HepG2 (cell line): ENCODE results near the gene HACD1. TPM values are rescaled to one million over a fixed set of nuclear protein-coding genes. Genes with fewer than 3 reads are reported as not detected.

Experiments used
- CAMTA2 ChIP-seq: sonication (generic); formaldehyde crosslinking; IDR thresholded peaks from 2 replicates; pipeline ENCODE4 v1.4.0; 2020; ENCODE audit warnings: mild to moderate bottlenecking, missing genetic modification reagents, borderline replicate concordance
- IKZF1 ChIP-seq: fragments of 450-650 bp; IDR thresholded peaks from 2 replicates; pipeline ENCODE4 v1.7.1; 2016
- KDM4B ChIP-seq: sonication (generic); formaldehyde crosslinking; IDR thresholded peaks from 2 replicates; pipeline ENCODE4 v1.4.0; 2020; ENCODE audit warnings: missing genetic modification reagents
- LCORL ChIP-seq, 2 experiments: fragments of 450-650 bp in 1 of 2; sonication (generic) in 1 of 2; formaldehyde crosslinking in 1 of 2; IDR thresholded peaks; 2 replicates each; pipeline versions ENCODE4 v1.5.0 to v1.6.1; 2017 to 2020; ENCODE audit warnings: antibody characterized with exemption in 1 of 2, missing genetic modification reagents in 1 of 2
- NCOA2 ChIP-seq: sonication (generic); formaldehyde crosslinking; IDR thresholded peaks from 2 replicates; pipeline ENCODE4 v1.8.0; 2022; ENCODE audit warnings: inconsistent platforms
- PHF8 ChIP-seq: sonication (generic); formaldehyde crosslinking; IDR thresholded peaks from 2 replicates; pipeline ENCODE4 v1.5.0; 2020; ENCODE audit warnings: missing genetic modification reagents
- ZFX ChIP-seq: sonication (generic); formaldehyde crosslinking; IDR thresholded peaks from 2 replicates; pipeline ENCODE4 v1.4.0; 2020; ENCODE audit warnings: mild to moderate bottlenecking, low read depth, missing genetic modification reagents, moderate library complexity
- ZNF556 ChIP-seq: sonication (generic); formaldehyde crosslinking; IDR thresholded peaks from 2 replicates; pipeline ENCODE4 v1.4.0; 2020; ENCODE audit warnings: mild to moderate bottlenecking, missing genetic modification reagents, borderline replicate concordance
- ZNF883 ChIP-seq: sonication (generic); formaldehyde crosslinking; IDR thresholded peaks from 2 replicates; pipeline ENCODE4 v1.5.1; 2020; ENCODE audit warnings: mild to moderate bottlenecking, missing genetic modification reagents; ENCODE audit errors: not compliant biosample characterization
- polyA plus RNA-seq, 8 experiments: library from polyadenylated mRNA; depleted of rRNA in 3 of 8; stranded (reverse) in 7 of 8; unstranded in 1 of 8; fragments of >200 nt; fragmentation: Illumina TruSeq in 4 of 8; extraction: Trizol in 4 of 8; gene quantifications; 2 replicates each; pipeline versions ENCODE4 v1.2.1 to v1.2.3, GENCODE V29; 2011 to 2016; ENCODE audit warnings: low read depth in 4 of 8, missing spikeins in 1 of 8, mixed read lengths in 1 of 8; ENCODE audit not compliant: insufficient read depth in 1 of 8
- total RNA-seq, 5 experiments: library from RNA; depleted of rRNA; stranded (reverse); fragments of >200 nt; fragmentation: Illumina TruSeq; extraction: Trizol; gene quantifications; 2 replicates each; pipeline ENCODE4 v1.2.3, GENCODE V29; 2016; ENCODE audit warnings: low read depth in 1 of 5
- TF ChIP-seq, protein P1 (sequence below): sonication (generic); formaldehyde crosslinking; IDR thresholded peaks from 2 replicates; pipeline ENCODE4 v1.4.0; 2020; ENCODE audit warnings: missing genetic modification reagents
- TF ChIP-seq, protein P2 (sequence below): sonication (generic); formaldehyde crosslinking; conservative IDR thresholded peaks from 2 replicates; pipeline ENCODE4 v1.4.0; 2020; ENCODE audit warnings: missing genetic modification reagents
- TF ChIP-seq, protein P3 (sequence below): sonication (generic); formaldehyde crosslinking; IDR thresholded peaks from 2 replicates; pipeline ENCODE4 v1.4.0; 2020; ENCODE audit warnings: missing genetic modification reagents
- TF ChIP-seq, protein P4 (sequence below): sonication (generic); formaldehyde crosslinking; IDR thresholded peaks from 2 replicates; pipeline ENCODE4 v1.4.0; 2020; ENCODE audit warnings: mild to moderate bottlenecking, missing genetic modification reagents
- TF ChIP-seq, protein P5 (sequence below), 2 experiments: sonication (generic) in 1 of 2; formaldehyde crosslinking in 1 of 2; IDR thresholded peaks; 2 replicates each; pipeline versions ENCODE4 v1.5.1 to v1.6.1; 2011 to 2020; ENCODE audit warnings: borderline replicate concordance in 1 of 2, low read depth in 1 of 2, low read length in 1 of 2, mild to moderate bottlenecking in 1 of 2, missing genetic modification reagents in 1 of 2, moderate library complexity in 1 of 2
- TF ChIP-seq, protein P6 (sequence below): sonication (generic); formaldehyde crosslinking; IDR thresholded peaks from 2 replicates; pipeline ENCODE4 v1.5.0; 2020; ENCODE audit warnings: missing genetic modification reagents
- TF ChIP-seq, protein P7 (sequence below): sonication (generic); formaldehyde crosslinking; IDR thresholded peaks from 2 replicates; pipeline ENCODE4 v1.5.0; 2020; ENCODE audit warnings: mild to moderate bottlenecking, missing genetic modification reagents

Gene HACD1
- total and polyA plus RNA-seq, 2 of the 13 experiments (the other 11 are each of a cell fraction or from before 2014, with no cell fraction given), result 43.4 to 47.6 TPM

DNA sequence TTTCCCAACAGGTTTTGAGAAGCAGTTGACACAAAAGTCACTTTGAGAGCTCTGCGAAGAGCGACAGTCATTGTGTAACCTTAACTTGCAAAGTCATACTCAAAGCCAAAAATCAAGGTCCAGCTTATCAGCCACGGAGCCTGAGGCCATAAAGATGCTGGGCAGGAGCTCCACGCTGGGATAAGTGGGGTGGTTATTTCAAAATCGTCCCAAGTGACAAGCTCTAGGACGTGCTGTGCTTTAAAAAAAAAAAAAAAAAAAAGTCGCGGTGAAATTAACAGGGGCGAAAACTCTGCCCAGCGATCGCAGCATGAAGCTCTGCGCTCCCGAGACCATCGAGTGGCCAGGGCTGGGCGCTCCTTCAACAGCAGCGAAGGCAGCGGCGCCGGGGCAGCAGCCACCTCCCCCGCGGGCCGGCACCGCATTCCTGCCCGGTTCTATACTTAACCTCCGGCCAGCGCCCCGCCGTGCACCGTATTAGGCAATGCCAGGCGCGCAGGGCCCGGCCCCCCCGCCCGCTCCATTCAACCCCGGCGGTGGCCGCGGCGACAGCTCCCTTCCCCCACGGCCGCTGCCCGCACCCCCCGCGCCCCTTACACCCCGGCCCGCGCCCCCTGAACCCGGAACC, 657 bp downstream of the HACD1 start (continued):
- TF ChIP-seq, protein P1, sequence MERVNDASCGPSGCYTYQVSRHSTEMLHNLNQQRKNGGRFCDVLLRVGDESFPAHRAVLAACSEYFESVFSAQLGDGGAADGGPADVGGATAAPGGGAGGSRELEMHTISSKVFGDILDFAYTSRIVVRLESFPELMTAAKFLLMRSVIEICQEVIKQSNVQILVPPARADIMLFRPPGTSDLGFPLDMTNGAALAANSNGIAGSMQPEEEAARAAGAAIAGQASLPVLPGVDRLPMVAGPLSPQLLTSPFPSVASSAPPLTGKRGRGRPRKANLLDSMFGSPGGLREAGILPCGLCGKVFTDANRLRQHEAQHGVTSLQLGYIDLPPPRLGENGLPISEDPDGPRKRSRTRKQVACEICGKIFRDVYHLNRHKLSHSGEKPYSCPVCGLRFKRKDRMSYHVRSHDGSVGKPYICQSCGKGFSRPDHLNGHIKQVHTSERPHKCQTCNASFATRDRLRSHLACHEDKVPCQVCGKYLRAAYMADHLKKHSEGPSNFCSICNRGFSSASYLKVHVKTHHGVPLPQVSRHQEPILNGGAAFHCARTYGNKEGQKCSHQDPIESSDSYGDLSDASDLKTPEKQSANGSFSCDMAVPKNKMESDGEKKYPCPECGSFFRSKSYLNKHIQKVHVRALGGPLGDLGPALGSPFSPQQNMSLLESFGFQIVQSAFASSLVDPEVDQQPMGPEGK (CRISPR knock-in tag), result peak; percentile 78
- no peak for TF ChIP-seq LCORL (IDR thresholded peaks at IDR 0.05)
- 0 out of 2 replicates have a peak, but pooled peaks have one; percentile 42 for TF ChIP-seq LCORL (CRISPR knock-in tag; IDR thresholded peaks at IDR 0.05)
- no peak for TF ChIP-seq ZFX (CRISPR knock-in tag)
- peak; percentile 32; the same call in 1 of the 2 replicates for TF ChIP-seq NCOA2 (CRISPR knock-in tag)
- TF ChIP-seq ZNF883 (CRISPR knock-in tag), result no peak
- TF ChIP-seq, protein P2, sequence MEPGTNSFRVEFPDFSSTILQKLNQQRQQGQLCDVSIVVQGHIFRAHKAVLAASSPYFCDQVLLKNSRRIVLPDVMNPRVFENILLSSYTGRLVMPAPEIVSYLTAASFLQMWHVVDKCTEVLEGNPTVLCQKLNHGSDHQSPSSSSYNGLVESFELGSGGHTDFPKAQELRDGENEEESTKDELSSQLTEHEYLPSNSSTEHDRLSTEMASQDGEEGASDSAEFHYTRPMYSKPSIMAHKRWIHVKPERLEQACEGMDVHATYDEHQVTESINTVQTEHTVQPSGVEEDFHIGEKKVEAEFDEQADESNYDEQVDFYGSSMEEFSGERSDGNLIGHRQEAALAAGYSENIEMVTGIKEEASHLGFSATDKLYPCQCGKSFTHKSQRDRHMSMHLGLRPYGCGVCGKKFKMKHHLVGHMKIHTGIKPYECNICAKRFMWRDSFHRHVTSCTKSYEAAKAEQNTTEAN (CRISPR knock-in tag), result no peak
- TF ChIP-seq, protein P3, sequence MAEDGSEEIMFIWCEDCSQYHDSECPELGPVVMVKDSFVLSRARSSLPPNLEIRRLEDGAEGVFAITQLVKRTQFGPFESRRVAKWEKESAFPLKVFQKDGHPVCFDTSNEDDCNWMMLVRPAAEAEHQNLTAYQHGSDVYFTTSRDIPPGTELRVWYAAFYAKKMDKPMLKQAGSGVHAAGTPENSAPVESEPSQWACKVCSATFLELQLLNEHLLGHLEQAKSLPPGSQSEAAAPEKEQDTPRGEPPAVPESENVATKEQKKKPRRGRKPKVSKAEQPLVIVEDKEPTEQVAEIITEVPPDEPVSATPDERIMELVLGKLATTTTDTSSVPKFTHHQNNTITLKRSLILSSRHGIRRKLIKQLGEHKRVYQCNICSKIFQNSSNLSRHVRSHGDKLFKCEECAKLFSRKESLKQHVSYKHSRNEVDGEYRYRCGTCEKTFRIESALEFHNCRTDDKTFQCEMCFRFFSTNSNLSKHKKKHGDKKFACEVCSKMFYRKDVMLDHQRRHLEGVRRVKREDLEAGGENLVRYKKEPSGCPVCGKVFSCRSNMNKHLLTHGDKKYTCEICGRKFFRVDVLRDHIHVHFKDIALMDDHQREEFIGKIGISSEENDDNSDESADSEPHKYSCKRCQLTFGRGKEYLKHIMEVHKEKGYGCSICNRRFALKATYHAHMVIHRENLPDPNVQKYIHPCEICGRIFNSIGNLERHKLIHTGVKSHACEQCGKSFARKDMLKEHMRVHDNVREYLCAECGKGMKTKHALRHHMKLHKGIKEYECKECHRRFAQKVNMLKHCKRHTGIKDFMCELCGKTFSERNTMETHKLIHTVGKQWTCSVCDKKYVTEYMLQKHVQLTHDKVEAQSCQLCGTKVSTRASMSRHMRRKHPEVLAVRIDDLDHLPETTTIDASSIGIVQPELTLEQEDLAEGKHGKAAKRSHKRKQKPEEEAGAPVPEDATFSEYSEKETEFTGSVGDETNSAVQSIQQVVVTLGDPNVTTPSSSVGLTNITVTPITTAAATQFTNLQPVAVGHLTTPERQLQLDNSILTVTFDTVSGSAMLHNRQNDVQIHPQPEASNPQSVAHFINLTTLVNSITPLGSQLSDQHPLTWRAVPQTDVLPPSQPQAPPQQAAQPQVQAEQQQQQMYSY (CRISPR knock-in tag), result no peak
- TF ChIP-seq, protein P4, sequence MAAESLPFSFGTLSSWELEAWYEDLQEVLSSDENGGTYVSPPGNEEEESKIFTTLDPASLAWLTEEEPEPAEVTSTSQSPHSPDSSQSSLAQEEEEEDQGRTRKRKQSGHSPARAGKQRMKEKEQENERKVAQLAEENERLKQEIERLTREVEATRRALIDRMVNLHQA (CRISPR knock-in tag), result no peak
- TF ChIP-seq, protein P5, sequence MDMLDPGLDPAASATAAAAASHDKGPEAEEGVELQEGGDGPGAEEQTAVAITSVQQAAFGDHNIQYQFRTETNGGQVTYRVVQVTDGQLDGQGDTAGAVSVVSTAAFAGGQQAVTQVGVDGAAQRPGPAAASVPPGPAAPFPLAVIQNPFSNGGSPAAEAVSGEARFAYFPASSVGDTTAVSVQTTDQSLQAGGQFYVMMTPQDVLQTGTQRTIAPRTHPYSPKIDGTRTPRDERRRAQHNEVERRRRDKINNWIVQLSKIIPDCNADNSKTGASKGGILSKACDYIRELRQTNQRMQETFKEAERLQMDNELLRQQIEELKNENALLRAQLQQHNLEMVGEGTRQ (IDR thresholded peaks at IDR 0.05; ENCODE audit: low read depth, low read length), result no peak
- TF ChIP-seq, protein P5 (CRISPR knock-in tag; IDR thresholded peaks at IDR 0.05; ENCODE audit: borderline replicate concordance), result peak; percentile 33; the same call in 1 of the 2 replicates
- TF ChIP-seq, protein P6, sequence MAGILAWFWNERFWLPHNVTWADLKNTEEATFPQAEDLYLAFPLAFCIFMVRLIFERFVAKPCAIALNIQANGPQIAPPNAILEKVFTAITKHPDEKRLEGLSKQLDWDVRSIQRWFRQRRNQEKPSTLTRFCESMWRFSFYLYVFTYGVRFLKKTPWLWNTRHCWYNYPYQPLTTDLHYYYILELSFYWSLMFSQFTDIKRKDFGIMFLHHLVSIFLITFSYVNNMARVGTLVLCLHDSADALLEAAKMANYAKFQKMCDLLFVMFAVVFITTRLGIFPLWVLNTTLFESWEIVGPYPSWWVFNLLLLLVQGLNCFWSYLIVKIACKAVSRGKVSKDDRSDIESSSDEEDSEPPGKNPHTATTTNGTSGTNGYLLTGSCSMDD, result no peak
- no peak for TF ChIP-seq IKZF1
- TF ChIP-seq KDM4B (CRISPR knock-in tag), result no peak
- TF ChIP-seq CAMTA2 (CRISPR knock-in tag), result no peak
- no peak for TF ChIP-seq ZNF556 (CRISPR knock-in tag)
- TF ChIP-seq PHF8 (CRISPR knock-in tag), result no peak; the same call in 1 of the 2 replicates
- TF ChIP-seq, protein P7, sequence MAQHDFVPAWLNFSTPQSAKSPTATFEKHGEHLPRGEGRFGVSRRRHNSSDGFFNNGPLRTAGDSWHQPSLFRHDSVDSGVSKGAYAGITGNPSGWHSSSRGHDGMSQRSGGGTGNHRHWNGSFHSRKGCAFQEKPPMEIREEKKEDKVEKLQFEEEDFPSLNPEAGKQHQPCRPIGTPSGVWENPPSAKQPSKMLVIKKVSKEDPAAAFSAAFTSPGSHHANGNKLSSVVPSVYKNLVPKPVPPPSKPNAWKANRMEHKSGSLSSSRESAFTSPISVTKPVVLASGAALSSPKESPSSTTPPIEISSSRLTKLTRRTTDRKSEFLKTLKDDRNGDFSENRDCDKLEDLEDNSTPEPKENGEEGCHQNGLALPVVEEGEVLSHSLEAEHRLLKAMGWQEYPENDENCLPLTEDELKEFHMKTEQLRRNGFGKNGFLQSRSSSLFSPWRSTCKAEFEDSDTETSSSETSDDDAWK, result no peak
